ENCODE results near the gene ZKSCAN5.

Gene ZKSCAN5

GRCh38 chr7:99476107-99476506 is 28.4 kb upstream of the ZKSCAN5 start:
- no peak for TF ChIP-seq CTCF (IDR thresholded peaks at IDR 0.05; ENCODE audit: low read depth, low read length)
- no peak overlapping the region for H3K4me3 ChIP-seq (ENCODE audit: low read depth, low read length)

- no peak overlapping the region for H3K4me3 ChIP-seq (ENCODE audit: low read depth, low read length)
- TF ChIP-seq CTCF (IDR thresholded peaks at IDR 0.05; ENCODE audit: low read depth, low read length), result no peak
These were observed 25.7 kb upstream of the ZKSCAN5 start for GRCh38 chr7:99478464-99479440.

- TF ChIP-seq CTCF (IDR thresholded peaks at IDR 0.05; ENCODE audit: low read depth, low read length), result no peak
- H3K4me3 ChIP-seq (ENCODE audit: low read depth, low read length), result no peak overlapping the region
These were observed 19.4 kb upstream of the ZKSCAN5 start for GRCh38 chr7:99485094-99485493.

DNA sequence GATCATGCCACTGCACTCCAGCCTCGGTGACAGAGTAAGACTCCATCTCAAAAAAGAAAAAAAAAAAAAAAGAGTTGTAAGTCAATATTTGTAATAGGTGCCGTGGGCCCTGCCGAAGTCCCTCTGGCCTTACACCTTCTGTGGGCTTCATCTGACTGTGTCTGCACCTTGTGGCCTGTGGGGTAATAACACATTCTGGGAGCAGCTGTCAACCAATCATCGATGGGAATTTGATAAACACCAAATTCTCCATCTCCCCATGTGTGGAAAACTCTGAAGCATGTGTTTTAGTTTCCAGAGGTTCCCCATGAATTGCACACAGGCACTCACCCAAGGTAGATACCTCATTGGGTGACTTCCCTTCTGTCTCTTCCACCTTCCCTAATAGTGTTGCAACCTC is 15.2 kb upstream of the ZKSCAN5 start:
- no peak for TF ChIP-seq CTCF (IDR thresholded peaks at IDR 0.05; ENCODE audit: low read depth, low read length)
- H3K4me3 ChIP-seq (ENCODE audit: low read depth, low read length), result no peak overlapping the region

GRCh38 chr7:99490878-99491277 is 13.6 kb upstream of the ZKSCAN5 start:
- H3K4me3 ChIP-seq (ENCODE audit: low read depth, low read length), result no peak overlapping the region
- TF ChIP-seq CTCF (IDR thresholded peaks at IDR 0.05; ENCODE audit: low read depth, low read length), result no peak

DNA sequence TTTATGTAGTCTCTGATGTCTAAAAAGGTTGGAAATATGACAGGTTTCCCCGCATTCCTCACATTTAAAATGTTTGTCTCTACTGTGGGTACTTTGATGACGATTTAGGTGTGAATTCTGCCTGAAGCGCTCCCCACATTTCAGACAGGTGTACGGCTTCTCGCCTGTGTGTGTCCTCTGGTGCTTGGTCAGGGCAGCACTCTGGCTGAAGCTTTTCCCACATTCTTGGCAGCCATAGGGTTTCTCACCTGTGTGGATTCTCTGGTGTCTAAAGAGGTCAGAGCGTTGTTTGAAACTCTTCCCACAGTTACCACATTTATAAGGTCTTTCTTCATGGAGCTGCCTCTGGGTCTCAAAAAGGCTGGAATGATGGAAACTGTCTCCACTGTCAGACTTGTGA is 10.6 kb upstream of the ZKSCAN5 start:
- no peak for TF ChIP-seq CTCF (IDR thresholded peaks at IDR 0.05; ENCODE audit: low read depth, low read length)
- no peak overlapping the region for H3K4me3 ChIP-seq (ENCODE audit: low read depth, low read length)

DNA sequence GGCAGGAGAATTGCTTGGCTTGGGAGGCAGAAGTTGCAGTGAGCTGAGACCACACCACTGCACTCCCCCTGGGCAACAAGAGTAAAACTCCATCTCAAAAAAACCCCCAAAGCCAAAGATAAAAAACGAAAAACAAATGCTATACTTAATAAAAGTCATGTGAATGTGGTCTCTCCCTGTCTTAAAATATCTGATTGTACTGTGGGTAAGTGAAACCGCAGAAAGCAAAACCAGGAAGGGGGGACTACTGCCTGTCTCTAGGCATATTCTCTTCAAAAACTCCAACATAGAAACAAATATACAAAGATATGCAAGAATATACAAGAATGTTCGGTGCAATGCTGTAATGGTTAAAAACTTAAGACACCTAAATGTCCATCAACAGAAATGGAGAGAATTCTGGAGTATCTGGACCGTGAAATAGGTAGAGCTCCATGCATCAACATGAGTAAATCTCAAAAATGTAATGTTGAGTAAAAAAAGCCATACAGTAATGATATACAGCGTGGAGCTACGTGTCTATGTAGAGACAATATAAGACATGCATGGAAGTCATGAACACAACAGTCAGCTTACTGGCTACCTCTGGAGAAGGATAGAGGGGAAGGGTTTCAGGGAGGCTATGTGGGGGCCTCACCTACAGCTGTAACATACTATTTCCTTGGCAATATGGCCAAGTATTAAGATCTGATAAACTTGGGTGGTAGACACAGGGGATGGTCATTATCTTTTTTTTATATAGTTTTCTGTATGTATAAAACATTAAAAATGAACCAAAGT is 6.5 kb upstream of the ZKSCAN5 start:
- no peak for TF ChIP-seq CTCF (IDR thresholded peaks at IDR 0.05; ENCODE audit: low read depth, low read length)
- H3K4me3 ChIP-seq (ENCODE audit: low read depth, low read length), result peak overlapping the region; percentile 97
